ENCODE measurements around the gene OTX2. TPM values are rescaled to one million over a fixed set of nuclear protein-coding genes. Genes with fewer than 3 reads are reported as not detected.

The OTX2 gene
- total and polyA plus RNA-seq, 3 experiments from 2014 or later: not detected

DNA sequence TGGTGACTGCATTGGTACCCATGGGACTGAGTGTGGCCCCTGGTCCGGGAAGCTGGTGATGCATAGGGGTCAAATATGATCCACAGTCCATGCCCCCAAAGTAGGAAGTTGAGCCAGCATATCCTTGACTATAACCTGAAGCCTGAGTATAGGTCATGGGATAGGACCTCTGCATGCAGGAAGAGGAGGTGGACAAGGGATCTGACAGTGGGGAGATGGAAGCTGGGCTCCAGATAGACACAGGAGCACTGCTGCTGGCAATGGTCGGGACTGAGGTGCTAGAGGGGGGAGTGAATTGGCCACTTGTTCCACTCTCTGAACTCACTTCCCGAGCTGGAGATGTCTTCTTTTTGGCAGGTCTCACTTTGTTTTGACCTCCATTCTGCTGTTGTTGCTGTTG, 8.4 kb downstream of the OTX2 start:
- Mint-ChIP-seq H3K9me3 (peaks cover 0 to 19% (median 7%) of the 10 kb centered on the region in 5 donors), H3K36me3 (no peaks in the 10 kb centered on the region), H3K27me3 (peaks cover 74 to 86% of the 10 kb centered on the region in 2 donors), H3K27ac (no peak overlapping the region), H3K4me3 (no peak overlapping the region), H3K4me1 (peaks cover 8 to 18% (median 15%) of the 10 kb centered on the region in 3 donors)
- CTCF ChIA-PET: no interaction called here
- Histone ChIP-seq H3K27ac (ENCODE audit: low read depth, low read length) (no peak overlapping the region), H3K36me3 (ENCODE audit: insufficient read depth, low read length) (no peaks in the 10 kb centered on the region), H3K4me3 (ENCODE audit: low read length) (no peak overlapping the region), H3K9me3 (ENCODE audit: low read length) (no peaks in the 10 kb centered on the region), H3K4me1 (ENCODE audit: insufficient read depth, low read length) (no peaks in the 10 kb centered on the region), H3K27me3 (ENCODE audit: insufficient read depth, low read length, poor library complexity, severe bottlenecking) (peaks cover 28% of the 10 kb centered on the region)
- no peak for DNase-seq
- POLR2A ChIA-PET: interaction anchor here (0.6 kb wide), 1 partner anchor 1807 kb away, joined by 3 read pairs; no protein-coding TSS in a partner anchor

GRCh38 chr14:56799343-56799645, 11.0 kb downstream of the OTX2 start:
- Mint-ChIP-seq H3K4me3 (no peak overlapping the region), H3K27me3 (peaks cover 68 to 84% of the 10 kb centered on the region in 2 donors), H3K27ac (no peak overlapping the region), H3K9me3 (peaks cover 0 to 6% (median 3%) of the 10 kb centered on the region in 5 donors), H3K4me1 (peaks cover 7 to 11% (median 9%) of the 10 kb centered on the region in 3 donors), H3K36me3 (no peaks in the 10 kb centered on the region)
- Histone ChIP-seq H3K27ac (ENCODE audit: low read depth, low read length) (no peak overlapping the region), H3K27me3 (ENCODE audit: insufficient read depth, low read length, poor library complexity, severe bottlenecking) (peaks cover 34% of the 10 kb centered on the region), H3K36me3 (ENCODE audit: insufficient read depth, low read length) (no peaks in the 10 kb centered on the region), H3K9me3 (ENCODE audit: low read length) (no peaks in the 10 kb centered on the region), H3K4me1 (ENCODE audit: insufficient read depth, low read length) (no peaks in the 10 kb centered on the region), H3K4me3 (ENCODE audit: low read length) (no peak overlapping the region)
- POLR2A ChIA-PET: no interaction called here
- DNase-seq: no peak
- CTCF ChIA-PET: no interaction called here

DNA sequence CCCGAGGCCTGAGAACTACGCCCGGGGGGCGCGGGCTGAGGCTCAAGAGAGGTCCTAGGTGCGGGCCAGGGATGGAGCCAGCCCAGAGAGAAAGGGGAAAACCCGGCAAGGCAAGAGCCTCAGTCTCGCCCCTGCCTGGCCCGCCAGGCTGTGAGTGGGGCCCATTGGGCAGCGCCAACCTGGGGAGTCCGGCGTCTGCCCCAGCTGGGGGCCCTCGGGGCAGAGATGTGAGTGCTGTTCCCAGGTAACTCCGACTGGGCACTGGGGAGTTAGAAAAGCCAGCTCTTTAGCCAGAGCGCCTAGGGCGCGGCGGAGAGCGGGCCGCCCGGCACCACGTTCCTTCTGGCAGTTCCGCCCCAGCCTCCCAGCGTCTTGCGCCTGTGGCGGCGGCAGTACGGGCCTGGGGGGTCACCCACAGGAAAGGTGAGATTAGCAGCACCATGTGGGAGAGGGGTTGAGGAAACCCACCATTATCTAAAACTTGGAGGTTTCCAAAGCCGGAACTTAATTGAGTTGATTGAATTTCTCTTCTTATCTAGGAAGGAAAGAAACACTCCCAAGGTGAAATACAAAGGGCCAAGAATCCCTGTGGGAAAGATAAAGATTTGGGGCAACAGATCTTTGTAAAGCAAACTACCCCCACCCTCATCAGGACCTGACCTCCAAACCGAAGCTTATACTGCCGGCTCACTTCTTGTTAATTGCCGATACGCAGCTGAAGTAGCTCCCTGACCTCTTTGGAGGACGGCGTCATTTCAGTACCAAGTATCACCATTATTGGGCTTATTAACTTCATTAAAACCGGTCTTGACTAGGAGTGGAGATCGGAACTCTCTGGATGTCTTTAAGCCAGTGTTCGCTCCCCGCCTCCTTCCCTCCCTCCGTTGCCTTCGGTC, 11.6 kb downstream of the OTX2 start:
- ChIA-PET POLR2A (no interaction called here), CTCF (interaction anchor here (1.2 kb wide), 1 partner anchor 10 kb away, joined by 3 read pairs; no protein-coding TSS in a partner anchor)
- no peak overlapping the region for H3K4me3 ChIP-seq (ENCODE audit: low read length)
- H3K9me3 ChIP-seq (ENCODE audit: low read length): no peaks in the 10 kb centered on the region
- Mint-ChIP-seq H3K4me3 (no peak overlapping the region), H3K36me3 (no peaks in the 10 kb centered on the region), H3K27ac (no peak overlapping the region), H3K4me1 (peaks cover 7 to 11% (median 9%) of the 10 kb centered on the region in 3 donors), H3K9me3 (peaks cover 0 to 6% (median 3%) of the 10 kb centered on the region in 5 donors), H3K27me3 (peaks cover 67 to 81% of the 10 kb centered on the region in 2 donors)
- no peaks in the 10 kb centered on the region for H3K4me1 ChIP-seq (ENCODE audit: insufficient read depth, low read length)
- H3K36me3 ChIP-seq (ENCODE audit: insufficient read depth, low read length): no peaks in the 10 kb centered on the region
- H3K27ac ChIP-seq (ENCODE audit: low read depth, low read length): no peak overlapping the region
- peaks cover 30% of the 10 kb centered on the region for H3K27me3 ChIP-seq (ENCODE audit: insufficient read depth, low read length, poor library complexity, severe bottlenecking)
- no peak for DNase-seq

- peak overlapping the region in 2 of 7 donors; percentile 19 to 32 for H3K4me3 Mint-ChIP-seq
- no peak overlapping the region for H3K27ac ChIP-seq (ENCODE audit: low read depth, low read length)
- H3K9me3 ChIP-seq (ENCODE audit: low read length): no peaks in the 10 kb centered on the region
- no peak overlapping the region for H3K27ac Mint-ChIP-seq
- H3K27me3 Mint-ChIP-seq: peaks cover 66 to 81% of the 10 kb centered on the region in 2 donors
- no peaks in the 10 kb centered on the region for H3K4me1 ChIP-seq (ENCODE audit: insufficient read depth, low read length)
- ChIA-PET CTCF (interaction anchor here (1.2 kb wide), 1 partner anchor 9 kb away, joined by 3 read pairs; no protein-coding TSS in a partner anchor), POLR2A (no interaction called here)
- no peak for DNase-seq
- H3K36me3 Mint-ChIP-seq: no peaks in the 10 kb centered on the region
- no peak overlapping the region for H3K4me3 ChIP-seq (ENCODE audit: low read length)
- H3K36me3 ChIP-seq (ENCODE audit: insufficient read depth, low read length): no peaks in the 10 kb centered on the region
- peaks cover 7 to 11% (median 9%) of the 10 kb centered on the region in 3 donors for H3K4me1 Mint-ChIP-seq
- peaks cover 0 to 9% (median 4%) of the 10 kb centered on the region in 5 donors for H3K9me3 Mint-ChIP-seq
- peaks cover 24% of the 10 kb centered on the region for H3K27me3 ChIP-seq (ENCODE audit: insufficient read depth, low read length, poor library complexity, severe bottlenecking)
Observed at GRCh38 chr14:56797569-56798446, 12.5 kb downstream of the OTX2 start.

DNA sequence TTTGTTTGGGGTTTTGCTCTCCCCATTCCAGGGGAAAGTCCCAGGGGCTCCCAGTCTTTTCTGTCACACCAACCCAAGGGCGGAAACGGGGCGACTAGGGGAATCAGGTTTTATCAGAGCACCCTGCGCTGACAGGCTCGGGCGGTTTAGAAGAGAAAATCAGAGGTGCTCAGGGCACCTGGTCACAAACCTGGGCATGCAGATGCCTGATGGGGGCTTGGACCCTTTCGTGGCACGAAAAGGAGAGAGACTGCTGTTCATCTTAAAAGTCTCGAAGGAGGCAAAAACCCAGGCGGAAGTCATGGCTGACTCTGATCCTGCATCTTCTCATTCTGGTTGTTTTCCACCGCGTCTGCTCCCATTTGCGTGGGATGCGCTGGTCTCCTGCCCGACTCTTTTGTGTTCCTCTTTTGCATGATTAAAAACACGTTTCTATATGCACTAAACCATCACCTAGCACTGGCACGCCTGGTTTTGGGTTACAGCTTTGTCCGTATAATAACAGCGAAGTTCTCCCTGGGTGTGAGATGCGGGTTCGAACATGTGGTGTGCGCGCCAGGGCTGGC, 13.2 kb downstream of the OTX2 start:
- POLR2A ChIA-PET: no interaction called here
- H3K27ac Mint-ChIP-seq: no peak overlapping the region
- no peak overlapping the region for H3K27ac ChIP-seq (ENCODE audit: low read depth, low read length)
- peaks cover 7 to 11% (median 9%) of the 10 kb centered on the region in 3 donors for H3K4me1 Mint-ChIP-seq
- no peaks in the 10 kb centered on the region for H3K36me3 ChIP-seq (ENCODE audit: insufficient read depth, low read length)
- H3K27me3 Mint-ChIP-seq: peaks cover 59 to 79% of the 10 kb centered on the region in 2 donors
- H3K4me3 ChIP-seq (ENCODE audit: low read length): no peak overlapping the region
- H3K9me3 Mint-ChIP-seq: peaks cover 0 to 8% (median 4%) of the 10 kb centered on the region in 5 donors
- no peaks in the 10 kb centered on the region for H3K4me1 ChIP-seq (ENCODE audit: insufficient read depth, low read length)
- peaks cover 24% of the 10 kb centered on the region for H3K27me3 ChIP-seq (ENCODE audit: insufficient read depth, low read length, poor library complexity, severe bottlenecking)
- no peaks in the 10 kb centered on the region for H3K9me3 ChIP-seq (ENCODE audit: low read length)
- DNase-seq: no peak
- CTCF ChIA-PET: no interaction called here
- peak overlapping the region in 2 of 7 donors; percentile 19 to 32 for H3K4me3 Mint-ChIP-seq
- H3K36me3 Mint-ChIP-seq: no peaks in the 10 kb centered on the region

GRCh38 chr14:56796259-56796658, 14.0 kb downstream of the OTX2 start:
- Histone ChIP-seq H3K36me3 (ENCODE audit: insufficient read depth, low read length) (no peaks in the 10 kb centered on the region), H3K27me3 (ENCODE audit: insufficient read depth, low read length, poor library complexity, severe bottlenecking) (peaks cover 24% of the 10 kb centered on the region), H3K4me3 (ENCODE audit: low read length) (no peak overlapping the region), H3K9me3 (ENCODE audit: low read length) (no peaks in the 10 kb centered on the region), H3K27ac (ENCODE audit: low read depth, low read length) (no peak overlapping the region), H3K4me1 (ENCODE audit: insufficient read depth, low read length) (no peaks in the 10 kb centered on the region)
- Mint-ChIP-seq H3K36me3 (no peaks in the 10 kb centered on the region), H3K27ac (no peak overlapping the region), H3K27me3 (peaks cover 59 to 77% of the 10 kb centered on the region in 2 donors), H3K9me3 (peaks cover 0 to 8% (median 5%) of the 10 kb centered on the region in 5 donors), H3K4me1 (peaks cover 7 to 11% (median 9%) of the 10 kb centered on the region in 3 donors), H3K4me3 (no peak overlapping the region)
- DNase-seq: no peak
- ChIA-PET CTCF (no interaction called here), POLR2A (no interaction called here)

GRCh38 chr14:56795284-56795622, 15.0 kb downstream of the OTX2 start:
- POLR2A ChIA-PET: no interaction called here
- Mint-ChIP-seq H3K27ac (no peak overlapping the region), H3K4me3 (no peak overlapping the region), H3K9me3 (peaks cover 0 to 8% (median 5%) of the 10 kb centered on the region in 5 donors), H3K36me3 (no peaks in the 10 kb centered on the region), H3K4me1 (peaks cover 7 to 11% (median 9%) of the 10 kb centered on the region in 3 donors), H3K27me3 (peaks cover 57 to 72% of the 10 kb centered on the region in 2 donors)
- Histone ChIP-seq H3K27me3 (ENCODE audit: insufficient read depth, low read length, poor library complexity, severe bottlenecking) (peaks cover 24% of the 10 kb centered on the region), H3K9me3 (ENCODE audit: low read length) (no peaks in the 10 kb centered on the region), H3K4me3 (ENCODE audit: low read length) (no peak overlapping the region), H3K4me1 (ENCODE audit: insufficient read depth, low read length) (no peaks in the 10 kb centered on the region), H3K27ac (ENCODE audit: low read depth, low read length) (no peak overlapping the region), H3K36me3 (ENCODE audit: insufficient read depth, low read length) (no peaks in the 10 kb centered on the region)
- no peak for DNase-seq
- CTCF ChIA-PET: no interaction called here

Measured in CD8-positive, alpha-beta memory T cell (primary cell).